Measurements from ENCODE around the gene ACTR3.

The ACTR3 gene

DNA sequence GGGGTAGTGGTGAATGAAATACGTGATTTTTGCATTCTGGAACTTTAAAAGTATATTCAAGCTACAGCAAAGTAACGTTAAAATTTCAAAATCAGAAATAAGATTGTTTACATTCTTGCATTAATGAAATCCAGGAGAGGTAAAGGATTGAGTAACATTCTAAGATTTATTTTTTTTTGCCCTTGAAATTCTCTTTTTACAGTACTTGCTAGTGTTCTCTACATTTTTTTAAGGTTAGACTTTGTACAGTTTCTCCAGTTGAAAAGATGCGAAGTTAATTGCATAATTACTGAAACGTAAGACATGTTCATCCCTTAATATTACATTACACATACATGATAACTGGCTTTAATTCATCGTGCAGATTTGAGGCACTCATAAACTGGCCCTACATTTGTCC, 74.5 kb downstream of the ACTR3 start:
- no peak for DNase-seq (ENCODE audit: low read depth in 4 of 4, low spot score in 1 of 4)

DNA sequence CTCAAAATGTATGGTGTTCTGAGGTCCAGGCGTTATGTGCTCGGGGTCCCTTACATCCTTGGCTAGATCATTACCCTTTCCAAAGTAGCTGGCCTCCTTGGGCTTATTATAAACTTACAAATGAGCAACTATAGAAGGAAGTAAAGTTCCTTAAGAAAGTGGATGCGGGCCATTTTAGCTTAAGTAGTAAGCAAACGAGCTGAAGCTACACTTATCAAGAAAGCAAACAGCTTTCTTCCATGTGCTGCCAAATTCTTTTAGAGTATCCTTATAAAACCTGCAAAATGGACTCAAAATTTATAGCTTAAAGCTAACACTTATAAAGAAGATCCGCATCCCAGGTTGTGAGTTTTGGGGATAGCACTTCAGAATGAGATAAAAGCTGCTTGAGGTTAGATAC, 75.3 kb downstream of the ACTR3 start:
- no peak for DNase-seq (ENCODE audit: low read depth in 4 of 4, low spot score in 1 of 4)

DNA sequence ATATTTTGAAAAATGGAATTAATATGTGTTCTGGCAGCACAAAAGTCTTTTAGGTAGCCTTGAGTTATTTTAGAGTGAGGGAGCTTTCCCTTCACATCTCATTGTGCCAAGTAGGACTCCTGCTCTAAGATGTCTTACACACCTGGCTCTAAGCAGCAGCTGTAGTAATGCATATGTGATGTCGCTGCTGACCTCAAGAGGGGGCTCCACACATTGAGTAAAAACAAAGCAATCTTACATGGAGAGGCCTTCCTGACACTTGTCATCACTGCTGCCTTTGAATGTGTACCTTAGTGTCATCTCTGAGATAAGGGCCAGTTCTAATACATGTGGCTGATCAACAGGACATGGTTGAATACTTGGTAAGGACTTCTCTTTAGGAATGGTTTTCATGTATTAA, 75.8 kb downstream of the ACTR3 start:
- DNase-seq (ENCODE audit: low read depth in 4 of 4, low spot score in 1 of 4), result no peak

DNA sequence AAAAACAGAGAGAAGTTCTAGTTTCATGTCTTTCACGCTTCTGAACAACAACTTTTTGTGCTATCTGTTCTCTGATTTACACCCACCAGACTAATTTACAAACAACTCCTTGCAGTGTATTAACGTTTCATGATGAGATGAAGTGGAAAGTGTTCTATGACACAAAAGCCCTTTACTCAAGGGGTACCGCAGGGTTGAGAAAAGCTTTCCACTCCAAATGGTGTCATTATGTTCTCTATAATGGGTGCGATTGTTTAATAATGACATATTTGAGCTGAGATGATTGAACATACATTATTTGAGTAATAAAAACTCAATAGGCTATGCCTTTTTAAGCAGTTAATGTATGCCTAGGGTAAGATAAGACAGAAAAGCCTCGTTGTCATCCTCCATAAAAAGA, 76.3 kb downstream of the ACTR3 start:
- DNase-seq (ENCODE audit: low read depth in 4 of 4, low spot score in 1 of 4), result no peak

DNA sequence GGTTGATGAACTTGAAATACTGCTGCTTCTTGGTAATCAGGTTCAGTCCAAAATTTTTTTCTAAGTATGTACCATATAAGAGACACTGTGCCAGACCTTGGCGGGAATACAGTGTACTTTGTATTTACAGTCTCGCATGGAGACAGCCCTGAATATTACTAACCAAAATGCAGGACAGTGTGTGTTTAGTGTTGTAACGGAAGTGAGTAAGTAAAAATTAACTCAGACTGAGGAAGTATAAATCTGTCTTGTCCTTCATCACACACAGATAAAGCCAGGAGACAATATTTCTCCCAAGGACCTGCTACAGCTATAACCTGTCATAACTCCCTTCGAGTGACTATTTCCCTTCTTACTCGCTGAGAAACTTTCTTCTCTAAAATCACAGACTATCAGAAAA, 76.9 kb downstream of the ACTR3 start:
- no peak for DNase-seq (ENCODE audit: low read depth in 4 of 4, low spot score in 1 of 4)

DNA sequence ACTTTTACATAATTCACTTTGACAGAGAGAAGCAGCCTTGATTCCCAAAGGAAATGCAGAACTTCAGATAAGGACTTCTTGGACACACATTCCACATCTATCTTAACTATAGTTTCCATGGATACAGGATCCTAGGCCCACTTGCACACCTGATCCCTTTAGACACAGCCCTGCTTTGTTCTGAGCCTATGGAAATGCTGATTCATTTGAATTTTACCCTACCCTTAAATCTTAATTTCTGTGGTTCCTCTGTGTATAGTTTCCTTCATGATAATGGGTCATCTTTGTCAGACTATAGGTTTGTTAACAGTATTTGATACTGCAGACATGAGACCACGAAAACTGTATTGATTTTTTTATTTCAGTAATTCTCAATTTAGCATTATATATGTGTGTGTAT, 77.4 kb downstream of the ACTR3 start:
- DNase-seq (ENCODE audit: low read depth in 4 of 4, low spot score in 1 of 4), result no peak

DNA sequence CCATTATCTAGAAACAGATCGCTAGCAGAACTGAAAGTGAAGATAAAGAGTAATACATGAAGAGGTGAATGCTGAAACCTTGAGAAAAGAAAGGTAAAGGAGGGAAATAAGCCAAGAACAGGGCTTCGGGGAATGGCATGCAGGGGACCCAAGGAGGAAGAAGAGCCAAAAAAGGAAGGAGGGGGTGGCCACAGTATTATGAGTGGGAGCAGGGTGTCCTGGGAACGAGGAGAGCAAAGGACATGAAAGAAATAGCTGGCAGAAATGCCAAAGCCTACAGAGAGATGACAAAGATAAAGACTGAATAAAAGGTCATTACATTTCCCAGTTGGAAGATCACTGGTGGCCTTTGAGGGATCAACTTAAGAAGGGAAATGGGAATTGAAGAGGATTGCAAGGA, 82.9 kb downstream of the ACTR3 start:
- DNase-seq (ENCODE audit: low read depth in 4 of 4, low spot score in 1 of 4), result no peak

DNA sequence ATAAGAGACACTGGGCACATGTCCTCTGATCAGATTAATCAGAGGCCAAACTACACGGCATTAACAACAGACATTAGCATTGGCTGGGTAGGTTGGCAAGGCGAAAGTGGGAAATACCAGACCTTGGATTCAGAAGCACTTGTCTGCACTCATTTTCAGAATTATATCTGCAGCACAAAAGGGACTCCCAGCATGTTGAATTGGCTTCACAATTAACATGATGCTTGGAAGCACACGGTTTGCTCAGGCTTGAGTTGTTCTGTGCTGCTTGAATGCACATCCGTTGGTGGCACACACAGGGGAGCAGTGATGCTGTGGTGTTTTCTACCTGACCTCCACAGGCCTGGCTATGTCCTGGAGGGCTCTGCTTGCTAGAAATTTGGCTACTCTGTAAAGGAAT, 83.9 kb downstream of the ACTR3 start:
- DNase-seq (ENCODE audit: low read depth in 4 of 4, low spot score in 1 of 4), result no peak

DNA sequence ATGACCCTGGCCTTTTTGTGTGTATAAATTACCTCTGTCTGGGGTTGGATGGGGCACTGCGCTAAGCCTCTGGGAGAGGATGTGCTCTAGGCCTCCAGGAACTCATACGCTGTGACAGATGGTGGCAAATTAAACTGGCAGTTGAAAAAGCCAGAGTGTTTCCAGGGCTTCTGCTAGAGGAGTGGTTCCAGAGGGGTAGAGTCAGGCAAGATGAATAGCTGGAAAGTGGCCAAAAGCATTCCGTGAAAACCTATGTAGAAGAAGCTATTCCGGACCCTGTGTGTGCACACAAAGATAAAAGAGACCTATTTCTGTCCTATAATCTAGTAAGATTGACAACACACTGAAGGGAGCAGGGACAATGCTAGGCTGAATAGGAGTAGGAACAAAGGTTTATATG, 84.8 kb downstream of the ACTR3 start:
- no peak for DNase-seq (ENCODE audit: low read depth in 4 of 4, low spot score in 1 of 4)

DNA sequence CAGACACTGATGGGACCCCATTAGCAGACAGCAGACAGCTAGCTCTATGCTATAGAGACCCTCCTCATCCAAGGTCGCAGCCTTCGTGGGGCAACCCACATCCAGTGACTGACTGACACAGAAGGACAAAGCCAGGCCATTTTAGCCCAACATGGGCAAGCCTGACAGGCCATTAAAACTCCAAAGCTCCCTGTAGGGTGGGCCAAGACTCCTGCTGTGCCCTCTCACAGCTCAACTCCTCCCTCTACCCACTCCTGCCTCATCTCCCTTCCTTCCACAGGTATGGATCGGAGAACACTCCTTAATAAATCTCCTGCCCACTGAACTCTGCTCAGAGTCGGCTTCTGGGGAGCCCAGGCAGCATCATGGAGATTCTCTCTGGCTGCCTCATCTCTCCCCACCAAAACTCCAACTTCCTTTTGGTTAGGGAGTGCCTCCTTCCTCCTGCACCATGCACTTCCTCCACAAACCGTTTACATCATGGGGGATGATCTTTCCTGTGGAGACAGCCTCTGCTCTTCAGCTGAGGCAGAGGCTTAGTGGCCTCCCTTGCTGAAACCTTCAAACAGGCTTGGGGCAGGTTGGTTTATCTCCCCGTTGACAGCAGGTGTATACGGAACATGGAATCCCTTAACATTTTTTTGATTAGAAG, 86.5 kb downstream of the ACTR3 start:
- no peak for DNase-seq (ENCODE audit: low read depth in 4 of 4, low spot score in 1 of 4)

DNA sequence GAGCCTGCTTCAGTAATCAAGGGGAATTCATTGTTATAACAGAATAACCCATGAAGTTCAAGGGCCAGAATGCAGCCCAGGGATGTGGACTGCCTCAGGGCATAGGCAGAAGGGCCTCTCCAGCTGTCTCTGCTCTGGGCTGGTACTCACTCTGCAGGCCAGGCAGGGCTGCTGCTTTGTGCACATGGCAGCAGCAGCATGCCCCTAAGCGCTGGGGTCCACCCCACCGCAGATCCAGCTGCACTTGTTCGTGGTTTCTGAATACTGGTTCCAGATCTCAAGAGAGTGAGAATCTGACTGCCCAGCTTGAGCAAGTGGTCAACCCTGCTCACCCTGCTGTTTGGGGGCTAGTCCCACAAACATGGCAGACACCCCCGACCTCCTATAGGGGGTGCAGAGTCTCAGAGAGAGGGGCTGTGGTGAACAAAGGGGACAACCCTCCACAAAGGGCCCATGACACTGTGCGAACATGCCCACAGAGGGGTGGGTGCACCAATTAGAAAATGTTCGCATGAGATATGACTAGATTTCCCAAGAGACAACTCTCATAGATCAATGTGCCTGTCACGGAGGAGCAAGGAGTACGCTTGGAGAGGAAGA, 87.3 kb downstream of the ACTR3 start:
- no peak for DNase-seq (ENCODE audit: low read depth in 4 of 4, low spot score in 1 of 4)

DNA sequence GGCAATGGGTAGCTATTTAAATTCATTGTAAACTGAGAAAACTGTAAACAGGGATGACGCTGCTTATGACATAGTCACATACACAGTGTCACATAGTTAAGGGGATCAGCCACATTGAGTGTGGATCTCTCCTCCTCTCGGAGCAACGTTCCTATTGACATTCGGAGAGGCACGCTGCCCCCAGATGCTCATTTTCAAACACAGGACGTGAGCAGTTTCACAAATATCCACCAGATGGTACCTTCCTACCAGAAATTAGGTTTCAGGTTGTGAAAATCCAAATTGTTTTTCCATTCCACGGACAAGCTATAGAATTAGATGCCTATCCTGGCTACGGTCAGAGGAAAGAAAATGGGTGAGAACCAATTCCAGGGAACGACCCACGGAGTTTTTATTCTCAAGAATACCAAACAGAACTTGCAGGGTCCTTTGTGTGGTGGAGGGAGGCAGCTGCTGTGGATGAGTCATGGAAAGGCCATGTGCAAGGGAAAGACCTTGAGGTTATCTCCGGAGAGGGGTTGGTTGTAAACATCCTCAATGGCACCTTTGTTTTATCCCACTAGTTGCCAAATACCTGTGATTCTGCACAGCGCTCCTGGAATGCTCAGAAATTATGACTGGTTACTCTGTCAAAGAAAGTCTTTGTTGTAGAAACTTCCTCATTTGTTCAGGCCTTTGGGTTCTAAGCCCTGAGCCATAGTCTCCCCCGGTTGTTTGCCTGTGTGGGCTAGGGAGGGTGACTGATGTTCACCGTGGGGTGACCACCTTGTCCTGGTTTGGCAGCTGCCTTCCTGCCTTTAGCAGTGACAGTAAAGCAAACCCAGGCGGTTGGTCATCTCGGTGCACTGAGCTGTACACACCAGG, 88.0 kb downstream of the ACTR3 start:
- DNase-seq (ENCODE audit: low read depth in 4 of 4, low spot score in 1 of 4), result no peak

DNA sequence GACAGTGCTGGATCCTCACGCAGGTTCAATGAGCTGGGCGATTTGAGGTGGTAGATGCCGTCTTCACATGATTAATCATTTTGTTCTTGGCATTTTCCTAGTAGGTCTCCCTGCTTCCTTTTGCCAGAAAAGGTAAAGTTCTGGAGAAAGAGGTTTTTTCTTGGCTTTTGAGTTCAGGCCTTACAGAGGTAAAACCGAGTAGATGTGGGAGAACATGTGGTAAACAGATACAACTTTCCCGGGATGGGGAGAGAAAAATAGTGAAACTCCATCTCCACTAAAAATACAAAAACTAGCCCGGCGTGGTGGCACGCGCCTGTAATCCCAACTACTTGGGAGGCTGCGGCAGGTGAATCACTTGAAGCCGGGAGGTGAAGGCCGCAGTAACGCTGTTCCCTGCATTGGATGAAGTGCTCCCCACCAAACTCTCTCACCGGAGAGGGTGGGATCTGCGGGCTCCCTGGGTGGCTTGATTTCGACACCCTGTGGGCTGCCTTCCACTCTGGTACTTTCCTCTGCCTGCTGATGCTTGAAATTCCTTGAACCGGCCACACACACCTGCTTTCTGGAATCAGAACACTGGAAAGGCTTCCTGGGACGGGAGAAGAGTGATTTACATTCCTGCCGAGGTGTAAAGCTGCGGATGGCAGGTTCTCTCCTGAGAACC, 88.8 kb downstream of the ACTR3 start:
- DNase-seq (ENCODE audit: low read depth in 4 of 4, low spot score in 1 of 4), result no peak

DNA sequence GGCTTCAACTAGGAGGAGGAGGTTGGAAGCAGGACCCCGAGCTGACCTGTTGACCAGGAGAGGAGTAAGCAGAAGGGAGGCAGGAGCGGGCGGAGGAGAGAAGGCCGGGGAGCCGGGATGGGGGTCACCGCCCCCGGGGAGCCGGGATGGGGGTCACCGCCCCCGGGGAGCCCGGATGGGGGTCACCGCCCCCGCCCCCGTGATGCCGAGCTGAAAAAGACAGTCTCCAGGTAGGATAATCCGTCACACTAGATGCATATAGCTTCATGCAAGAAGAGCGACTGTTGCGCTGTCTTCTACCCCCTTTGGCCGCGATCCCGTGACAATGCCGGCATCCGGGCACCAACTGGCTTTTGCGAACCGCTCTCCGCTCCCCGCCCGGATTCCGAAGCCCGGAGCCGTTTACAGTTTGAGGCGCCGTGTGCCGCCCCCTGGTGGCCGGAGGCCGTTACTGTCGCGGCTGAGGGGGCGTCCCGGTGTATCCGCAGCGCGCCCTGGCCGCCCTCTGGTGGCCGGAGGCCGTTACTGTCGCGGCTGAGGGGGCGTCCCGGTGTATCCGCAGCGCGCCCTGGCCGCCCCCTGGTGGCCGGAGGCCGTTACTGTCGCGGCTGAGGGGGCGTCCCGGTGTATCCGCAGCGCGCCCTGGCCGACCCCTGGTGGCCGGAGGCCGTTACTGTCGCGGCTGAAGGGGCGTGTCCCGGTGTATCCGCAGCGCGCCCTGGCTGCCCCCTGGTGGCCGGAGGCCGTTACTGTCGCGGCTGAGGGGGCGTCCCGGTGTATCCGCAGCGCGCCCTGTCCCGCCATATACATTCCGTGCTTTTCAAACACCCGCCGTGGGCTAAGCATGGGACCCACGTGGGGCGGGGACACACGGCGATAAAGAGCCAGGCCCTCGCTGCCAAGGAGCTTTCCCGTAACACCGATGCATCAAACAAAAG, 89.6 kb downstream of the ACTR3 start:
- DNase-seq (ENCODE audit: low read depth in 4 of 4, low spot score in 1 of 4), result peak; percentile 3 to 66 (median 48)

DNA sequence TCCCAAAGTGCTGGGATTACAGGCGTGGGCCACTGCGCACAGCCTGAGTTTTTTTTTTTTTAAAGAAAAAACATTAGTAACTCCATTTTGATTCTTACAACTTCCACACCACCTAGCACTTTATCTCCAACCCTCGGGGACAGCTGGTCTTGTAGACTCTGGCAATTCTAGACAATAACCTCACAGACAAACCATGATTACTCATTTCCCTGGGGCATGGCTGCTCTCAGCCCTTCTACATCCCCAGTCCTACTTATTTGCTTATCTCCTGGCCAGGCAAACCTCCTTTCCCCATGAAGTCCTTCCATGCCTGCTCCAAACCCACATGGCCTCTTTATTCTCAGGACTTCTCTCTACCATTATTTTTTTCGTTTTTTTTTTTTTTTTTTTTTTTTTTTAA, 91.1 kb downstream of the ACTR3 start:
- no peak for DNase-seq (ENCODE audit: low read depth in 4 of 4, low spot score in 1 of 4)

DNA sequence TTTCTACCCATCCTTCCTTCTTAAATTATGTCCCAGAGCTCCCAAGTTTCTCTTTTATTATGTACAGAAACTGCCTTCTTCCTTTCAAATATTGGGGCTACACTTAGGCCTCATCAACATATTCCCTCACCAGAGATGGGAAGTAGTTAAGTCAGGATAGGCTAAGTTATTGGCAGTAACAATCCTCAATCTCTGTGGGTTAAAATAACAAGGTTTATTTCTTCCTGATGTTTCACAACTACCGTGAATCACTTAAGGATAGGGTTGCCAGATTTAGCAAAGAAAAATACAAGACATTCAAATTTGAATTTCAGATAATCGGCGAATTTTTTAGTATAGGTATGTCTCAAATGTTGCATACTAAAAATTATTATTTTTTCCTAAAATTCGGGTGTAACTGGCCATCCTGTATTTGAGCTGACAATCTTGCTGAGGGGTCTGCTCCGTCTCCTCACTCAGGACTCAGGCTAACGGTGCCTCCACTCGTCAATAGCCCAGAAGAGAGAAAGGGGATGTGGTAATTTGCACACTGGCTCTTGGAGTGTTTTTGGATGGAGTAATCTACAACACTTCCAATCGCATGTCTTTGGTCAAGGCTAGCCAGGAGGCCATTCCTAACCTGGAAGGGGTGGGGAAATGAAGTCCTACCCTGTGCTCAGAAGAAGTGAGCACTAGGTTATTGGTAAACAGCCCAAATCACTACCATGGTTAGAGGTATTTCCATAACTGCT, 91.7 kb downstream of the ACTR3 start:
- no peak for DNase-seq (ENCODE audit: low read depth in 4 of 4, low spot score in 1 of 4)

DNA sequence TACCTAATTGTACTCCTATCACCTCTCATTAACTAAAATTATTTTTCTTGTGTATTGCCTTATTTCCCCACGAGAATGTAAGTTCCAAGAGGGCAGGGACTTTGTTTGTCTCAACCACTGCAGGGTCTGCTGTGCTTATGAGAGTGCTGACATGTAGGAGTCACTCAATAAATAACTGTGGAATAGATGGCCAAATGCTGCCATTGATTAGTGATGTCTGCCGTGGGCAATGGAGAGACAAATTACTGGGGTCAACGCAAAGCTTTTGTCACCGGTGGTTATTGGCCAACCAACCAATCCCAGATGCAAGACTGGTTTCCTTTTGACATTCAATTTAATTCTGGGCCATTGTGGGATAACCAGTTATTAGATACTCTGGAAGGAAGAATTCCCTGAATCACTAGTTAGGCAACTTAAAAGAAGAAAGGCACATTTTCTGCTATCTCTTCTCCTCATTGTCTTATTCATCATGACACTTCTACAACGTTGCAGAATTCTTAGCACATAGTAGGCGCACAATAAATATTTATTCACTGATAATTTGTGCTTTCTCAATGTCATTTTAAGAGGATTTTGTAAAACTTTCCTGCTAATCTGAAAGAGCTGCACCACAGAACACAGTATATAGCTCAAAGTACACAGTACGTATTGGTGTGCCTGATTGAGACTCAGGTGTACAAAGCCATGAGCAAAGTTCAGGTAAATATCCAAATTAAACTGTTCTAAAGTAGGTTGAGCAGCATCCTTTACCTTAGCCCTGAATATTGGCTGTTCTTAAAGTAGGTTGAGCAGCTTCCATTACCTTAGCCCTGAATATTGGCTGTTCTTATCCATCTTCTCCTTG, 95.9 kb downstream of the ACTR3 start:
- no peak for DNase-seq (ENCODE audit: low read depth in 4 of 4, low spot score in 1 of 4)

DNA sequence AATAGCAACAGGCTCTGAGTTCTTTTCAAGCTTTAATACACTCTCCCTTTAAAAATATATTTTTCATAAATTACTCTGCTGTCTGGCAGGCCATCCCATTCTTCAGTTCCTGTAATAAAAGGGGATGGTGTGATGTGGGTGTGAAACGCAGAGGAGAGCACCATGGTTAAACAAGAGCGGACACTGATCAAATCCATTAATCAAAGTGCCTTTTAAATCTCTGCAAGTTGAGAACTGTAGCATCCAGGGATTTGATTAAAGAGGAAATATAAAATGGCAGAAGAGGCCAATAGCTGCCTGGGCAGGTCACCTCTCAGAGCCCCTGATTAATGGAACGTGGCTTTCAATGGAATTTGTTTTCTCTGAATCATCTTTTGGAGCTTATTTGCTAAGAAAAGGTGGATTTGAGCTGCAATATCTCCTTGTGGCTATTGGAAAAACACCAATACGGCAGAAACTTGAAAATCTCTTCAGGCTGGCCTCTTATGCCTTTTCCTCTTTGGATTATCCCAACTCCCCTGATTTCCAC, 96.9 kb downstream of the ACTR3 start:
- no peak for DNase-seq (ENCODE audit: low read depth in 4 of 4, low spot score in 1 of 4)

DNA sequence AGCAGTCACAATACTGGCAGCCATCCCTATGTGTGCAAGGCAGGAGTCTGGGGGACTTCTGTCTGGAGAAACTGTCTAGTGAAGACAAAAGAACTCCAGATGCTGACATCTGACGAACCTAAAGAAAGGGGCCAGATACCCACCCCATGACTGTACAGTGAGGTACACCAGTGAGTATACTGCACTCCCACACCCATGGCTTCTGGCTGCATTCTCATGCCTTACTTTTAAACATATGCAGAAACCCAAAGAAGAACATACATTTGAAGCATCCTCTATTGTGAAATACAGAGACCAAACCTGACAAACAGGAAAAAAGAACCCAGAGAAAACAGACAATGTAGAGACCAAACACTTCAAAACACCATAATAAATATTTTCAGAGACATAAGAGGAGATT, 102.2 kb downstream of the ACTR3 start:
- DNase-seq (ENCODE audit: low read depth in 4 of 4, low spot score in 1 of 4), result no peak

Data from stimulated activated CD4-positive, alpha-beta T cell treated with anti-CD3 and anti-CD28 coated beads, Interleukin-1b, Interleukin-23, amount 100 ng/mL, for 24 hours (primary cell).